ENCODE measurements around the gene KLHL28. TPM values are rescaled to one million over a fixed set of nuclear protein-coding genes. Genes with fewer than 3 reads are reported as not detected.

KLHL28 gene
- total and polyA plus RNA-seq, 7 donors = 3.3 to 15.5 (median 12.2) TPM

DNA sequence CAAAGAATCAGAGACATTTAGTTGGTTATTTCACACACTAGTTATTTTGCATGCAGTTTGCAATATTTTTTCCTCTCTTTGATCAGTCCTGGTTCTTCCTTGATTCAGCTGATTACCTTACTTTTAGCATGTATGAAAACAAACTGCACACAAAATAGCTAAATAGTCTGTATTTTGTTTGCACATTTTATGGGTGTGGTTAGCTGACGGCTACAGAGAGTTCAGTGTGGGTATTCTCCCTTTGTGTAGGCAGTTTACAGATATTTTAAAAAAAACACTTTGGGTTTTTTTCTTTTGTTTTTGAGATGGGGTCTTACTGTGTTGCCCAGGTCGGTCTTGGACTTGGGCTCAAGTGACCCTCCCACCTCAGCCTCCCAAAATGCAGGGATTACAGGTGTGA, 28.8 kb upstream of the KLHL28 start:
- ATAC-seq = no peak
- DNase-seq = no peak
- H3K36me3 ChIP-seq (ENCODE audit: insufficient read depth in 1 of 2, low read depth in 1 of 2) = no peaks in the 10 kb centered on the region
- TF ChIP-seq CTCF (IDR thresholded peaks at IDR 0.05) = no peak
- no peak overlapping the region for H3K27ac ChIP-seq
- H3K9me3 ChIP-seq = no peaks in the 10 kb centered on the region
- 86 to 87% (median 86%) methylated on average over 2 of the region's 2 CpGs for WGBS, 3 donors
- no peak overlapping the region for H3K4me3 ChIP-seq
- intact Hi-C loops (cut with DNase I) = no loop called here
- H3K27me3 ChIP-seq (ENCODE audit: insufficient read depth in 3 of 3, low read length in 2 of 3) = no peaks in the 10 kb centered on the region
- H3K4me1 ChIP-seq = peaks cover 9% of the 10 kb centered on the region

DNA sequence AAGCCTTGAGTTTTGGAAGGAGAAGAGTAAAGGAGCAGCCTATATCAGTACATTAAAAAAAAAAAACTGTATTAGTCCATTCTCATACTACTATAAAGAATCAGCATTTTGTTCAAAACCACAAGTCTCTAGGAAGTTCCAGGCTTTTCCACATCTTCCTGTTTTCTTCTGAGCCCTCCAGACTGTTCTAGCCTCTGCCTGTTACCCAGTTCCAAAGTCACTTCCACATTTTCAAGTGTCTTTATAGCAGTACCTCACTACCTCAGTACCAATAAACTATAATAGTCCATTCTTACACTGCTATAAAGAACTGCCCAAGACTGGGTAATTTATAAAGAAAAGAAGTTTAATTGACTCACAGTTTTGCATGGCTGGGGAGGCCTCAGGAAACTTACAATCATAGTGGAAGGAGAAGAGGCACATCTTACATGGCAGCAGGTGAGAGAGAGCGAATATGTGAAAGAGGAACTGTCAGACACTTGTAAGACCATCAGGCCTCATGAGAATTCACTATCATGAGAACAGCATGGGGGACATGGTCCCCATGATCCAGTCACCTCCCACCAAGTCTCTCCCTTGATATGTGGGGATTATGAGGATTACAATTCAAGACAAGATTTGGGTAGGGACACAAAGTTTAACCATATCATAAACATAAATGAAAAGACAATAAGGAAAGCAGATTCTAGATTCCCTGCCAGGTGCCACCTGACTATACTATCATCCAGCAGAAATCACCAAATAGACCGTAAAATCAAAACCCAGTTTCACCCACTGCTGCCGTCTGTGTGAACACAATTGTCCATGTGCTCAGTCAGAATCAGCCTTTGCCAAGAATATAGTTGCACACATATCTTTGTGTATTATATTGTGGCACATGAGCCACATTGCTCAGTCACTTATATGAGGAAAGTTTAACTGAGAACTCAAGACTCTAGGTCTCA, 28.0 kb upstream of the KLHL28 start:
- TF ChIP-seq CTCF (IDR thresholded peaks at IDR 0.05) = no peak
- Histone ChIP-seq H3K27me3 (ENCODE audit: insufficient read depth in 3 of 3, low read length in 2 of 3) (no peaks in the 10 kb centered on the region), H3K4me1 (peaks cover 9% of the 10 kb centered on the region), H3K36me3 (ENCODE audit: insufficient read depth in 1 of 2, low read depth in 1 of 2) (no peaks in the 10 kb centered on the region), H3K27ac (no peak overlapping the region), H3K9me3 (no peaks in the 10 kb centered on the region), H3K4me3 (no peak overlapping the region)
- intact Hi-C loops (cut with DNase I) = no loop called here
- DNase-seq = no peak
- WGBS, 3 donors = 64 to 84% (median 72%) methylated on average over 3 of the region's 3 CpGs
- peak in 1 of 4 donors; percentile 25 for ATAC-seq

DNA sequence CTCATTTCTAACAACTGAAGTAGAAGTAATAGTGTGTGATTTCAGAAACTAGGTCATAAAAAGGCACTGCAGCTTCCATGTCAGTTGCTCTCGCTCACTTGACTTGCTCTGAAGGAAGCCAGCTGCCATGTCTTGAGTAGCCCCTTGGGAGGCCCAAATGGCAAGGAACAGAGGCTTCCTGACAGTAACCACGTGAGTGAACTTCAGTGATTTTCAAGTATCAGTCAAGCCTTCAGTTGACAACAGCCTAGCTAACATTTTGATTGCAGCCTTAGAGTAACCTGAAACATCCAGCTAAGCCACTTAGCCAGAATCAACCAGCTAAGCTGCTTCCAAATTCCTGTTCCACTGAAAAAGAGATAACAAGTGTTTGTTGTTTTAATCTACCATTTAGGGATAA, 26.9 kb upstream of the KLHL28 start:
- peak in 2 of 4 donors; percentile 41 to 84 for ATAC-seq
- intact Hi-C loops (cut with DNase I) = no loop called here
- no peak for DNase-seq
- H3K4me3 ChIP-seq = no peak overlapping the region
- 20 to 37% (median 22%) methylated on average over 2 of the region's 2 CpGs for WGBS, 3 donors
- H3K27ac ChIP-seq = peak overlapping the region; percentile 31
- no peaks in the 10 kb centered on the region for H3K36me3 ChIP-seq (ENCODE audit: insufficient read depth in 1 of 2, low read depth in 1 of 2)
- peaks cover 9% of the 10 kb centered on the region for H3K4me1 ChIP-seq
- no peaks in the 10 kb centered on the region for H3K27me3 ChIP-seq (ENCODE audit: insufficient read depth in 3 of 3, low read length in 2 of 3)
- TF ChIP-seq CTCF (IDR thresholded peaks at IDR 0.05) = no peak
- H3K9me3 ChIP-seq = no peaks in the 10 kb centered on the region

DNA sequence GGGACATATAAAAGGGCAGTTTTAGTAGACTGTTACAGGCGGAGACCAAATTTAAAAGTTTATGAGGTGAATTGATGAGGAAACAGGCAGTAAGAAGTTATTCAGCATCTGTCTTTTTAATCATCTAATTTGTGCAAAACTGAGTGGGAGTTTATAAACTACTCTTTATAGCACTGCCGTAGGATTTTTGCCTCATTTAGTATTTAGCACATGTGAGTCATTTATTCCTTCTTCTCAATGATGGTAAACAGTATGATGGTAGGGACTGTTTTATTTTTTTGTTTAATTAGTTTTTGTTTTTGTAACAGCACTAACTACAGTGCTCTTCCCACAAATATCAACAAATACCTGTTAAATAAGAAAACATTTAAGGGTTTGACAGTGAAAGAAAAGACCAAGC, 20.8 kb upstream of the KLHL28 start:
- Histone ChIP-seq H3K9me3 (no peaks in the 10 kb centered on the region), H3K27me3 (ENCODE audit: insufficient read depth in 3 of 3, low read length in 2 of 3) (no peaks in the 10 kb centered on the region), H3K36me3 (ENCODE audit: insufficient read depth in 1 of 2, low read depth in 1 of 2) (no peaks in the 10 kb centered on the region), H3K4me3 (no peak overlapping the region), H3K4me1 (peaks cover 18% of the 10 kb centered on the region), H3K27ac (no peak overlapping the region)
- TF ChIP-seq CTCF (IDR thresholded peaks at IDR 0.05) = no peak
- 66 to 67% (median 66%) methylated on average over 2 of the region's 2 CpGs for WGBS, 3 donors
- ATAC-seq (no peak), DNase-seq (no peak)
- intact Hi-C loops (cut with DNase I) = no loop called here

Data from psoas muscle (tissue), 8 donors.